ENCODE results near the gene ASB15. TPM values are rescaled to one million over a fixed set of nuclear protein-coding genes. Genes with fewer than 3 reads are reported as not detected.

Gene ASB15
- total and polyA plus RNA-seq, 8 donors, result not detected

DNA sequence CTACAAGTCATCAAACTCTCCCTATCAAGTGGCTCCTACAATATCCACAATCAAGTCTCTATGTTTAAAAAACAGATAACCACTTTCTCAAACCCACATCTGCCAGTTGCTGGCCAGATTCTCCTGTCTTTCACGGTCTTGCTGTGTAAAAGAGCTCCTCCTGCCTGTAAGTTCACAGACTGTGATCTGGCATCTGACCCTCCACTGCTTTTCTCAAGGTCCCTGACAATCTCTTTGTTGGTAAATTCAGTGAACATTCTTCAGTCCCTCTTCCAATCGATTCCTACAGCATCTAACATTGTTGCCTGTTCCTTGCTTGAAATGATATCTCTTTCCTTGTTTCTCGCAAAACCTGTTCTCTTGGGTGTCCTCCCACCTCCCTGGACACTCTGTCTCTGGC lies 35.6 kb downstream of the ASB15 start:
- Histone ChIP-seq H3K36me3 (no peaks in the 10 kb centered on the region), H3K9me3 (no peaks in the 10 kb centered on the region), H3K4me1 (no peaks in the 10 kb centered on the region), H3K27ac (no peak overlapping the region), H3K4me3 (no peak overlapping the region), H3K27me3 (no peaks in the 10 kb centered on the region)
- WGBS, 5 donors, result 33 to 49% (median 38%) methylated on average over 3 of the region's 3 CpGs
- intact Hi-C loops (cut with DNase I; ENCODE audit: low total_unique reads), result no loop called here
- no peak for DNase-seq
- TF ChIP-seq EP300 (IDR thresholded peaks at IDR 0.05) (no peak), POLR2AphosphoS5 (IDR thresholded peaks at IDR 0.05) (no peak)
- TF ChIP-seq, protein P1, sequence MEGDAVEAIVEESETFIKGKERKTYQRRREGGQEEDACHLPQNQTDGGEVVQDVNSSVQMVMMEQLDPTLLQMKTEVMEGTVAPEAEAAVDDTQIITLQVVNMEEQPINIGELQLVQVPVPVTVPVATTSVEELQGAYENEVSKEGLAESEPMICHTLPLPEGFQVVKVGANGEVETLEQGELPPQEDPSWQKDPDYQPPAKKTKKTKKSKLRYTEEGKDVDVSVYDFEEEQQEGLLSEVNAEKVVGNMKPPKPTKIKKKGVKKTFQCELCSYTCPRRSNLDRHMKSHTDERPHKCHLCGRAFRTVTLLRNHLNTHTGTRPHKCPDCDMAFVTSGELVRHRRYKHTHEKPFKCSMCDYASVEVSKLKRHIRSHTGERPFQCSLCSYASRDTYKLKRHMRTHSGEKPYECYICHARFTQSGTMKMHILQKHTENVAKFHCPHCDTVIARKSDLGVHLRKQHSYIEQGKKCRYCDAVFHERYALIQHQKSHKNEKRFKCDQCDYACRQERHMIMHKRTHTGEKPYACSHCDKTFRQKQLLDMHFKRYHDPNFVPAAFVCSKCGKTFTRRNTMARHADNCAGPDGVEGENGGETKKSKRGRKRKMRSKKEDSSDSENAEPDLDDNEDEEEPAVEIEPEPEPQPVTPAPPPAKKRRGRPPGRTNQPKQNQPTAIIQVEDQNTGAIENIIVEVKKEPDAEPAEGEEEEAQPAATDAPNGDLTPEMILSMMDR (IDR thresholded peaks at IDR 0.05), result no peak

DNA sequence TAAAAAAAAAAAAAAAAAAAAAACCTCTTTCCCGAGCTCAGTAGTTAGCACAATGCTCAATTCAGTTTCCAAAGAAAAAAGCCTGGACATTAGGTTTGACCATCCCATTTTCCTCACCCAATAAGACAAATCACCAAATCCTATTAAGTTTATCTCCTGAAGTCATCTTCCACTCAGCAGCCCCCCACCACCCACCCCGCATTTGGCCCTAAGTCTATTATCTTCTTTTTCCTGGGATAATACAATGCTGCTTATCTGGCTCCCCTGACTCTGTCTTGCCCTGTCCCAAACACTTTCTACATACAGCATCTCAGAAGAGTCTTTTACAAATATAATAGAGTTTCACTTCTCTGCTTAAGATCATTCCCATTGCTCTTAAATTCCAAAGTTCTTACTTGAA lies 36.3 kb downstream of the ASB15 start:
- no peaks in the 10 kb centered on the region for H3K4me1 ChIP-seq
- intact Hi-C loops (cut with DNase I; ENCODE audit: low total_unique reads), result no loop called here
- no peaks in the 10 kb centered on the region for H3K36me3 ChIP-seq
- no peak overlapping the region for H3K4me3 ChIP-seq
- DNase-seq, result no peak
- H3K27ac ChIP-seq, result no peak overlapping the region
- H3K9me3 ChIP-seq, result no peaks in the 10 kb centered on the region
- WGBS, 5 donors, result 67 to 81% (median 77%) methylated on average over 2 of the region's 2 CpGs
- no peaks in the 10 kb centered on the region for H3K27me3 ChIP-seq
- TF ChIP-seq, protein P1 (IDR thresholded peaks at IDR 0.05), result no peak
- TF ChIP-seq POLR2A (IDR thresholded peaks at IDR 0.05) (no peak), POLR2AphosphoS5 (IDR thresholded peaks at IDR 0.05) (no peak), EP300 (IDR thresholded peaks at IDR 0.05) (no peak)

DNA sequence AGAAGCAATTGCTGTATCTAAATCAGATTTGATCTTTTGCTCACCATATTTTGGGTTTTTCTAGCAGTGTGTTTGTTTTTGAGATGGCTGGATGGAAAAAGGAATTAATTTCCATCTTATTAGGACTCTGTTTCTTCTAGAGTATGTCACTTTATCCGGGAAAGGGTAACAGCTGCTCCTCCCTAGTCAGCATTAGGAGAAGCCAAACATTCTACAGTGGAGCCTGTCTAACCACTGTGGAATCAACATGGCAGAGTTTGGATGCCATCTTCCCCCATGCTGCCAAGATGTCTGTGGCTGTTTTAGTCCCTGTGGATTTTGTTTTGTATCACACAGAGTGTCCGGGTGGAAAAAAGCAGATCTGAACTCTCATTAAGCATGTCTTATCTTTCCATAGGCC lies 38.0 kb downstream of the ASB15 start:
- intact Hi-C loops (cut with DNase I; ENCODE audit: low total_unique reads), result loop anchor here (5.0 kb wide), 1 partner anchor 223 kb away; no protein-coding TSS in a partner anchor
- TF ChIP-seq POLR2AphosphoS5 (IDR thresholded peaks at IDR 0.05) (no peak), EP300 (IDR thresholded peaks at IDR 0.05) (no peak), POLR2A (IDR thresholded peaks at IDR 0.05) (no peak)
- TF ChIP-seq, protein P1 (IDR thresholded peaks at IDR 0.05), result no peak
- H3K4me1 ChIP-seq, result peaks cover 0 to 12% (median 7%) of the 10 kb centered on the region in 4 donors
- no peaks in the 10 kb centered on the region for H3K9me3 ChIP-seq
- H3K36me3 ChIP-seq, result no peaks in the 10 kb centered on the region
- no peak overlapping the region for H3K27ac ChIP-seq
- no peak for DNase-seq
- WGBS, 5 donors, result 81 to 90% (median 83%) methylated on average over 2 of the region's 2 CpGs
- no peaks in the 10 kb centered on the region for H3K27me3 ChIP-seq
- no peak overlapping the region for H3K4me3 ChIP-seq

DNA sequence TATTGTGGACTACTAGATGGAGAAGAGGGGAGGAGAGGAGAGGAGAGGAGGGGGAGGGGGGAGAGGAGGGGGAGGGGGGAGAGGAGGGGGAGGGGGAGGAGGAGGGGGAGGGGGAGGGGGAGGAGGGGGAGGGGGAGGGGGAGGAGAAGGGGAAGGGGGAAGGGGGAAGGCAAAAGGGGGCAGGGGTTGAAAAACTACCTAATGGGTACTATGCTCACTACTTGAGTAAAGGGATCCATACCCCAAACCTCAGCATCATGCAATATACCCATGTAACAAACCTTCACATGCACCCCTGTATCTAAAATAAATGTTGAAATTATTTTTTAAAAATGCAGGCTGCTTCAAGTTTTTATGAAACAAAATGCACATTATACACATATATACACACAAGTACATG lies 39.0 kb downstream of the ASB15 start:
- H3K9me3 ChIP-seq, result no peaks in the 10 kb centered on the region
- TF ChIP-seq, protein P1 (IDR thresholded peaks at IDR 0.05), result no peak
- TF ChIP-seq EP300 (IDR thresholded peaks at IDR 0.05) (no peak), POLR2A (IDR thresholded peaks at IDR 0.05) (no peak)
- H3K36me3 ChIP-seq, result no peaks in the 10 kb centered on the region
- H3K27ac ChIP-seq, result no peak overlapping the region
- no peak overlapping the region for H3K4me3 ChIP-seq
- H3K4me1 ChIP-seq, result peaks cover 0 to 12% (median 7%) of the 10 kb centered on the region in 4 donors
- intact Hi-C loops (cut with DNase I; ENCODE audit: low total_unique reads), result loop anchor here (5.0 kb wide), 1 partner anchor 222 kb away; no protein-coding TSS in a partner anchor
- H3K27me3 ChIP-seq, result no peaks in the 10 kb centered on the region
- DNase-seq, result no peak

Measured in stomach (tissue), 9 donors.